Stimulated activated CD4-positive, alpha-beta T cell treated with anti-CD3 and anti-CD28 coated beads, Interleukin-4, amount 100 ng/mL, for 48 hours (primary cell): ENCODE measurements around the gene ATAD3A.
"Not testable (repeated sequence)": the region's sequence is repeated elsewhere in the genome, so short reads cannot be mapped to it uniquely, and the experiment has no call there.

Source experiments
- DNase-seq, 2 donors: peaks; one replicate each; pipeline ENCODE4 v3.0.0-alpha.2; 2020; ENCODE audit warnings: low read depth in 2 of 2

The ATAD3A gene

DNA sequence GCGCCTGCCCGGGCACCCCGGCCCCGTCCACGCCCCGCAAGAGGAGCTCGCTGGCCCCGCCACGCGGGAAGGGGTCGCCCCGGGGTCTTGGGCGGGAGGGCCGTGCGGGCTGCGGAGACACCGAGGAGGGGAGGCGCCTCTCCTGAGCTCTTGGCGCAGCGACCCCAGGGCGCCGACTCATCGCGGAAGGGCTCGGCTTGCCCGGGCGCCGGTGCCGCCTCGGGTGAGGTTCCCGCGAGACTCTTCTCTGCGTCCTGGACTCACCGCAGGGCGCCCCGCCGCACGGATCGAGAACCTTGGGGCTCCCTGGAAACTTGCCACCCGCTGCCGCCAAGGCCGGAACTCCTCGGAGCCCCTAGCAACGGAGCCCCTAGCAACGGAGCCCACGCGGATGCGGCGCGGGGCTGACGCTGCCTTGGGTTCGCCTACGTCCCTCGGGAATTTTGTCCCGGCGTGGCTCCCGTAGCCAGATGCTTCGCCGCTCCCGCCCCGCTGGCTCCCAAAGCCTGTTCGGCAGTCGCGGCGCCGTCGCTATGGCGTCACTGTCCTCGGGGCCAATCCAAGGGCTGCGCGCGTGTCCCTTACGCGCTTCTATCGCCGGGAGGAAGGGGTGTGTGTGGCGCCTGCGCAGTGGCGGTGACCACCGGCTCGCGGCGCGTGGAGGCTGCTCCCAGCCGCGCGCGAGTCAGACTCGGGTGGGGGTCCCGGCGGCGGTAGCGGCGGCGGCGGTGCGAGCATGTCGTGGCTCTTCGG is at the start of gene ATAD3A:
Gene ATAD3A (plus strand): TSS at position 630 of the 753 bp plus-strand sequence. CDS start 107 bp downstream, at position 737.
- DNase-seq = peak; percentile 93 to 97

DNA sequence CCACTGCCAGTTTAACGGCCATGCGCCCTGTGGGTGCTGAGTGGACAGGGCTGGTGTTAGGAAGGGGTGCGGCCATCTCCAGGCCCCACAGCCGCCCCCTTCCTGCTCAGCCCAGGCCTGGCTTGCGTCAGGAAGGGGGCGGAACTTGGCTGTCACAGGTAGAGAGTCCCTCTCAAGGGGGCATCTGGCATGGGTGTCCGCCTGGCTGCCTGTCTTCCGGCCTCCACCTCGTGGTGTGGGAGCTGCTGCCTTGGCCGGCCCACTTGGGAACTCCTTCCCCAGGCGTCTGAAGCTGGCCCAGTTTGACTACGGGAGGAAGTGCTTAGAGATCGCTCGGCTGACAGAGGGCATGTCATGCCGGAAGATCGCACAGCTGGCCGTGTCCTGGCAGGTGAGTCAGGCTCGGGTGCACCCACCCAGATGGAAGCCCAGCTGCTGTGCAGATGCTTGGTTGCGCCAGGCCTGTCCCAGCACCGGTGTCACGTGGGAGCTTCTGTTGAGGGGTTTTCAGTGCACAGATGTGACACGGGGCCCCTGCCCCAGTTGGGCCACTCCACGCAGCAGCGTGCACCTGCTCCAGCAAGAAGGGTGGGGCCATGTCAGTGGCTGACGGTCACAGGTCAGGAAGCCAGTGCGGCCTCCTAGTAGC is 49.5 kb upstream of the ATAD3A start:
- no peak for DNase-seq

DNA sequence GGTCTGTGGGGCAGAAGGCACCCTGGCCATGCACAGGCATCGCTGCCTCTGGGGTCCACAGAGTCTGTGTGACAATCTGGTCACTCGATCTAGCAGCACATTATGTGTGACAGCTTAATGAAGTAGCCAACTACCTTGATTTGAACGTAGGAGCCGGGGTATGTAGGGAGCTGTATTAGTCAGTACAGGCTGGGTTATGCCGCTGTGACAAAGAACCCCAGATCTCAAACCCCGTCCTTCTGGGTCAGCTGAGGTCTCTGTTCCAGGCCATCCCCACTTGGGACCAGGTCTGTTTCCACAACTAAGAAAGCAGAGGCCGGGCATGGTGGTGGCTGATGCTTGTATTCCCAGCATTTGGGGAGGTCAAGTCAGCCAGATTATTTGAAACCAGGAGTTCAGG is 48.6 kb upstream of the ATAD3A start:
- DNase-seq = no peak

DNA sequence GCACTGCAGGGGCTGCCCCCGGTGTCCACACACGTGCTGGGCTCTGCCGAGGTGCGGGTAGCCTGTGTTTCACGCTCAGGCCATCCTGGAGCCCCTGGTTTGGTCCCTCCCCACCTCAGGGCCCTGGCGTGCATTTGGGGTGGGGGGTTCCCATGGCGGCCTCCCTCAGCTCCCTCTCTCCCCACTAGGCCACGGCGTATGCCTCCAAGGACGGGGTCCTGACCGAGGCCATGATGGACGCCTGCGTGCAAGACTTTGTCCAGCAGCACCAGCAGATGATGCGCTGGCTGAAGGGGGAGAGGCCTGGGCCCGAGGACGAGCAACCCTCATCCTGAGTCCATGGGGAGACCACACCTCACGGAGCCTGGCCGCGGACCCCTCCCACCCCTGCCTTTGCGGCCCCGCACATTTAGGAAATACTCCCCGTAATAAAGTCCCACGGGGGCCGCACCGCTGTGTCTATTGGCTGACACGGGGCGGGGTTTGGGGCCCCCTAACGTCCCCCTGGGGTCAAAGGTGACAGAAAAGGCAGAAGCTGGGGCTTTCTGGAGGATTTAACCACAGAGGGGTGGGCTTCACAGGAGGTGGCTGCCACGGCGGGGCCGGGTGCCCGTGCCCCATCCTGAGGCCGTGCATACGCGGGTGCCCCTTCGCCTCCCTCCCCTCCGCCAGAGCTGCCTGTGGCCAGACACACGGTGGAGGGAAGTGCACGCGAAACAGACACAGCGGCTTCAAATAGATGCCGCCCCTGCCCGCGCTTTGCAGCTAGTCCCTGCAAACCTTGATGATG is 43.6 kb upstream of the ATAD3A start:
- not testable (repeated sequence) for DNase-seq

DNA sequence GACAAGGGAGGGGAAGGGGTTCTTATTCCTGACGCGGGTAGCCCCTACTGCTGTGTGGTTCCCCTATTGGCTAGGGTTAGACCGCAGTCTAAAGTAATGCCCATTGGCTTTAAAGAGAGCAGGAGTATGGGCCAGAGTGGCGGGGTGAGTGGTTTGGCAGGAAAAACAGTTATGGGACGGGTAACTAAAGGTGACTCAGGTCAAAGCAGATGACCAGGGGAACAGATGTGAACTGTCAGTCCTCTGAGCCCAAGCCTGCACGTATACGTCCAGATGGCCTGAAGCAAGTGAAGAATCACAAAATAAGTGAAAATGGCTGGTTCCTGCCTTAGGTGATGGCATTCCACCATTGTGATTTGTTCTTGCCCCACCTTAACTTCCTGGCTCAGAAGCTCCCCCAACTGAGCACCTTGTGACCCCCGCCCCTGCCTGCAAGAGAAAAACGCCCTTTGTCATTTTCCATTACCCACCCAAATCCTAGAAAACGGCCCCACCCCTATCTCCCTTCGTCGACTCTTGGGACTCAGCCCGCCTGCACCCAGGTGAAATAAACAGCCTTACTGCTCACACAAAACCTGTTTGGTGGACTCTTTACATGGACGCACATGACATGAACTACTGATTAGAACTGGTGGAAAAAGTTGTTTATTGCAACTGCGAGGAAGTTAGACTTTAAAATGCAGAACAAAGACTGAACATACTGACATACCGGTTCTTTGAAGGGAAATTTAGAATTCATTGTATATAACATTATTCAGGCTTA is 41.2 kb upstream of the ATAD3A start:
- no peak for DNase-seq

DNA sequence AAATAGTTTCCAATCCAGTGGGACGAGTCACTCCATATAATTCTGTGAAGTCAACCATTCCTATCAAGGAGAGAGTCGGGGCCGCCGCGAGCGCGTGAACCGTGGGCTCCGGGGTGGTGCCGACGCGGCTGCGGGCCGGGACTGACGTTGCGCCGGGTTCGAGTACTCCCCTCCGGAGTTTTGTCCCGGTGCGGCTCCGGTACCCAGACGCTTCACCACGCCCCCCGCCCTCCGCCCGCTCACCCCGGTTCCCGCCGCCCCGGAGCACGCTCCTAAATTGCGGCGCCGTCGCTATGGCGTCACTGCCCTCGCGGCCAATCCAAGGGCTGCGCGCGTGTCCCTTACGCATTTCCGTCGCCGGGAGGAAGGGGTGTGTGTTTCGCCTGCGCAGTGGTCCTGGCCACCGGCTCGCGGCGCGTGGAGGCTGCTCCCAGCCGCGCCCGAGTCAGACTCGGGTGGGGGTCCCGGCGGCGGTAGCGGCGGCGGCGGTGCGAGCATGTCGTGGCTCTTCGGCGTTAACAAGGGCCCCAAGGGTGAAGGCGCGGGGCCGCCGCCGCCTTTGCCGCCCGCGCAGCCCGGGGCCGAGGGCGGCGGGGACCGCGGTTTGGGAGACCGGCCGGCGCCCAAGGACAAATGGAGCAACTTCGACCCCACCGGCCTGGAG is 40.4 kb upstream of the ATAD3A start, which contains the start of gene ATAD3B:
Gene ATAD3B (plus strand): TSS at position 377 of the 664 bp plus-strand sequence. CDS start 120 bp downstream, at position 497.
- peak; percentile 94 to 95 for DNase-seq

DNA sequence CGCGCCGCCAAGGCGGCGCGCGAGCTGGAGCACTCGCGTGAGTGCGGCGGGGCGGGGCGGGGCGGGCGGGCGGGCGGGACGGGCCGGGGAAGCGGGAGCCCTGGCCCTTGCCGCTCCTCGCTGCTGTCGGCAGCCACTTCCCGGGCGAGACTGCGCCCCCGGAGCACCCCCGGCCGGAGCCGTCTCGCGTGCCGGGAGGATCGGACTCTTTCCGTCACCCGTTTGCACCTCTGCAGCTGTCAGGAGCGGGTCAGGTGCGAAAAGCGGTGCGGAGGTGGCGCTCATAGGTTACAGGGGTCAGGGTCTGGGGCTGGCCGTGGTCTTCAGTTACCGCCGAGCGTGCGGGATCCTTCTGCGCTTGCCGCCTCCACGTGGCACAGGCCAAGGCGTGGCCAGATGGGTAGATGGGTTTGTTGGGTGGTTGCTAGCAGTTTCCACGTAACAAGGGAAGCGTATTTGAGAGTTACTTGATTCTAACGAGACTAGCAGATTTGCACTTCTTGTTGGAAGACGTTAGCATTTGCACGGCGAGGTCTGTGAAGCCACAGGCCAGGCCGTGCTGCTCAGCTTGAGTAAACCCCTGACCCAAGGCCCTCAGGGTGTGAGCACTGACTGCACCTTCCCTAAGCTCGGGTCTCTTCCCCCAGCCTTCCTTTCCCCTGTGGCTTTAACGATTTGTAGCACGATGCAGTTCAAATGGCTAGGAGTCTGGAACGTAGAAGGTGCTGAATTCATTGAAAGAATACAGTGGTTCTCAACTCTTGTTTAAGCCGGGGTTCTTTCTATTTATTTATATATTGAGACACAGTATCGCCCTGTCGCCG is 39.7 kb upstream of the ATAD3A start:
- not testable (repeated sequence) for DNase-seq

DNA sequence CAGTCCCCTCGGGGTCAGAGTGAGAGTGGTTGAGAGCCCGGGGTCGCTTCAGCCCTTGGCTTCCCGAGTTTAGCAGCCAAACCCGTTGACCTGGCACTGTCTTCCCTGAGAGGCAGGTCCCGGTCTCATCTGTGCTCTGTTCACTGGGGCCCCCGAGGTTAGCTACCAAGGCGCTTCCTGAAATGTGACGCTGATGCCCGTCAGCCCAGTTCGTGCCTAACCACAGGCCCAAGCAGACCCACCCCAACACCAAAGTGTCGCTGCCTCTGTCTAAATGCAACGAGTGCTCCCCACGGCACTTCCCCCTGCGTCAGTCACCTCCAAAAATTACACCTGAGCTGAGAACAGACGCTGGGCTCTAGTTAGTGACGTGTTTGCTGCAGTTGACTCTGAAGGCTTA is 36.0 kb upstream of the ATAD3A start:
- DNase-seq = not testable (repeated sequence)

DNA sequence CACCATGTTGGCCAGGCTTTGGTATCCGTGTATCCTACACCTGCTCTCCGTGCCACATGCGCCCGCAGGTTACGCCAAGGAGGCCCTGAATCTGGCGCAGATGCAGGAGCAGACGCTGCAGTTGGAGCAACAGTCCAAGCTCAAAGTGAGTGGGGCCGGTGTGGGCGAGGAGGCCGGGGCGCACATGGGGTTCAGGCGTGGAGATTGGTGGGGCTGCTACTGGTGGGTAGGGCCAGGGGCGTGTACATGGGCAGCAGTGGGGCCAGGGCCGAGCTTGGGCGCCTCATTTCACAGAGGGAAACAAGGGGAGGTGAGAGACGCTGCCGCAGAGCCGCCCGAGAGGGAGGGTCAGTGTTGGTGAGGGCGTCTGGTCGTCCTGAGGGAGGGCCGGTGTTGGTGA is 34.8 kb upstream of the ATAD3A start:
- no peak for DNase-seq

DNA sequence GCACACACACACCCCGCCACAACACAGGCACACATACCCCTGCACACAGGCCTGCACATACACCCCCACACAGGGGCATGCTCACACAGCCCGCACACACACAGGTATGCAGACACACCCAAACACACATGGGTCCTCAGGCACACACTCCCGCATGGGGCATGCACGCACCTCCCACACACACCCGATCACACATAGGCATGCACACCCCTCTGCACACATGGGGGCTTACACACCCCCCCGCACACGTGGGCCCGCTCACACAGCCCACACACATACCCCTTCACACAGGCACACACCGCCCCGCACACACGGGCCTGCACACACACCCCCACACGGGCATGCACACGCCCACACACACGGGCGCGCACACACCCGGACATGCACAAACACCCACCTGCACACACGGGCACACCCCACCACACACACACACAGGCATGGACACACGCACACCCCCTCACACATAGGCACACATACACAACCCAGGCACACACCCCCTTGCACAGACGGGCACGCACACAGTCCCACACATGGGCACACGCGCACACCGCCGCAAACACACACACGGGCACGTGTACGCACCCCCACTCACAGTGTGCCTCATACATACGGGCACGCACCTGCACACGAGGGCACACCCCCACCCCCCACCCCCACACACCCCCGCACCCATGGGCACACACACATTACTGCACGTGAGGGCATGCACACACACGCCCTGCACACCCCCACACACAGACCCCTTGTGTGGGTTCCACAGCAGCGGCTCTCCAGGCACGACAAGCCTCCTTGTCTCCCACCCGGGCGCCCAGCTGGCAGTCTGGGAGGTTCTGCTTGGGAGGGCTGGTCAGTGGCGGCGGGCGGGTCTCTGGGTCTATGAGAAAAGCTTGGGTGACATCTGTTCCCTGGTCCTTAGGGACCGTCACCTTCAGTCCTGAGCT is 32.1 kb upstream of the ATAD3A start:
- no peak for DNase-seq

DNA sequence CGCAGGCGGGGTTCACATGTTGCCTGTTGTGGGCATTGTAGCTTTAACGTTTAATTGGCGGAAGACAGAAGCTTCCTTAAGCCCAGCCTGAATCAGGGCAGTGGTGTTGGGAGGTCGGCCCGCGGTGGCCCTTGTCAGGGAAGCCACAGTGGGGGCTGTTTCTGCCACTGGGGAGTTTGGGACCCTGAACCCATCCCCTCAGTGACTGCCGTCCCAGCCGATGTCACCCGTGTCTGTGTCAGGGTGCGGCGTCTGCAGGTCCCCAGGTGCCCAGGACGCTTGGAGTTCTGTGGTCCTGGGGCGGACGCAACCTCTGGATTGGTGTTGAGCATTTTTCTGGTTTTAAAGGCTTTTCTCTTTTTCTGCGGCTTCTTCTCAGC is 31.5 kb upstream of the ATAD3A start:
- not testable (repeated sequence) for DNase-seq

DNA sequence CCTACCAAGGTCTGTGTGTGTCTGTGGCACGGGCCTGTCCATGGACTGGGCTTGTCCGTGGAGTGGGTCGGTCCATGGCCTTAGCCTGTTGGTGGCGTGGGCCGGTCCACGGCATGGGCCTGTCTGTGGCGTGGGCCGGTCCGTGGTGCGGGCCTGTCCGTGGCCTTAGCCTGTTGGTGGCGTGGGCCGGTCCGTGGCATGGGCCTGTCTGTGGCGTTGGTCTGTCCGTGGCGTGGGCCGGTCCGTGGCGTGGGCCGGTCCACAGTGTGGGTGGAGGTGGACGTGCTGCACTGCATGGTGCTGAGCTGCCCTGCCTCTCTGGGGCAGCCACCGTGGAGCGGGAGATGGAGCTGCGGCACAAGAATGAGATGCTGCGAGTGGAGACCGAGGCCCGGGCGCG is 30.2 kb upstream of the ATAD3A start:
- not testable (repeated sequence) for DNase-seq

DNA sequence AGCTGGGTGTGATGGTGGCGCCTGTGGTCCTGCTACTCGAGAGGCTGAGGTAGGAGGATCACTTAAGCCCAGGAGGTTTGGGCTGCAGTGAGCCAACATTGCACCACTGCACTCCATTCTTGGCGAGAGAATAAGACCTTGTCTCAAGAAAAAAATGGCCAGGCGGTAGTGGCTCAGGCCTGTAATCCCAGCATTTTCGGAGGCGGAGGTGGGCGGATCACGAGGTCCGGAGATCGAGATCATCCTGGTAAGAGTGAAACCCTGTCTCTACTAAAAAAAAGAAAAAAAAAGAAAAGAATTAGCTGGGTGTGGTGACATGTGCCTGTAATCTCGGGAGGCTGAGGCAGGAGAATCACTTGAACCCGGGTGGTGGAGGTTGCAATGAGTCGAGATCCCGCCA is 29.1 kb upstream of the ATAD3A start:
- DNase-seq = no peak

DNA sequence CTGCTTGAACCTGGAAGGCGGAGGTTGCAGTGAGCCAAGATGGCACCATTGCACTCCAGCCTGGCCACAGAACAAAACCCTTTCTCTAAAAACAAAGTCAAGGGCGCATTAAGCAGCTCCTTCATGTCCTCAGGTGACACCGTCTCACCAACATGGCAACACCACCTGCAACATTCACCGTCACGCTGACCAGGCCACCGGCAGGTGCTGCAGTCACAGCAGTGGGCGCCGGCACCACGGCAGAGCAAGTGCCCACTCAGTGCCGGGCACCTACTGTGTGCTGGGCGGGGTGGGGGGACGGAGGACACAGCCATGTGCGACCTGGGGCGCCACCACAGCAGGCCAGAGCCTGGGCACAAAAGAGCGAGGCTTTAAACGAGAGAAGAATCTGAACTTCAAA is 28.2 kb upstream of the ATAD3A start:
- no peak for DNase-seq

DNA sequence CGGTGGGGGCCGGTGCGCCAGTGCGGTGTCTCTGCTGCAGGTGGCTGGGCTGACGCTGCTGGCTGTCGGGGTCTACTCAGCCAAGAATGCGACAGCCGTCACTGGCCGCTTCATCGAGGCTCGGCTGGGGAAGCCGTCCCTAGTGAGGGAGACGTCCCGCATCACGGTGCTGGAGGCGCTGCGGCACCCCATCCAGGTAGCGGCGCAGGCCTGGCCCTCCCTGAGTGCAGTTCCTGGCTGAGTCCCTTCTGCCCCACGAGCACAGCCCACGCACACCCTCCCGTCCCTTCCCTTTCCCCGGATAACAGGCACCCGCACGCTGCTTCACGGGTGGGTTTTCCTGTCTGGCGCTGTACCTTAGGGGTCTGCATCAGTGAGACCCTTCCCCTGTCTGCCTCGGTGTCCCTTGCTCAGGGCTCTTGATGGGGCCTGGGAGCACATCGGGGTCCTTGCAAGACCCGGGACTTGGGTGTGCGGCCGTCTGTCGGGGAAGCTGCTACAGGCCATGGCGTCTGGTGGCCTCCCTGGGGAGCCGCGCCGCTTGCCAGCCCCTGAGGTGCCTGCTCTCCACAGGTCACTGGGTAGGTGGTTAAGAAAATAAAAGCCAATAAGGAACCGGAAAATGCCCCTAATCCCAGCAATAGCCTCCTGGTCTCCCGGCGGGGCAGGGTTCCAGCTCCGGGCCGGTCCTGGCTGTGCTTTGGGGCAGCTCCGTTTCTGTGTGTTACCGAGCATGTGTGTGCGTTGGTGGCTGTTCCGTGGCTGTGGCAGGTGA is 26.8 kb upstream of the ATAD3A start:
- DNase-seq = not testable (repeated sequence)

DNA sequence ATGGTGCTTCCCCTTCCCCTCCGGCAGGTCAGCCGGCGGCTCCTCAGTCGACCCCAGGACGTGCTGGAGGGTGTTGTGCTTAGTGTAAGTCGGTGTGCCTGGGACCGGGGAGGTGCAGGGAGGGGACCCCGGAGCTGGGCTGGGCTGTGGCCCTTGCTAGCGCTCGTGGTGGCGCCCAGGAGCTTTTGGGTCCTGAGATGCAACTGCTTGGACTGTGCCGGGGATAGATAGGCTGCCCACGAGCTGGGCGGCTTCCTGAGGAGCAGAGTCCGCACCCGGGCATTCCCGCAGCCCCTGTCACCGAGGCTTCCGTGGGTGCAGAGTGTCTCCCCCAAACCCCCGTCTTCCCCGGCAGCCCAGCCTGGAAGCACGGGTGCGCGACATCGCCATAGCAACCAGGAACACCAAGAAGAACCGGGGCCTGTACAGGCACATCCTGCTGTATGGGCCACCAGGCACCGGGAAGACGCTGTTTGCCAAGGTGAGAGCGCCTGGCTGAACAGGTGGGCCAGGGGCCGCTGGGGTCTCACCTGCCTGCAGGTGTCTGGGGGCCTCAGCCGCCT is 26.1 kb upstream of the ATAD3A start:
- not testable (repeated sequence) for DNase-seq

DNA sequence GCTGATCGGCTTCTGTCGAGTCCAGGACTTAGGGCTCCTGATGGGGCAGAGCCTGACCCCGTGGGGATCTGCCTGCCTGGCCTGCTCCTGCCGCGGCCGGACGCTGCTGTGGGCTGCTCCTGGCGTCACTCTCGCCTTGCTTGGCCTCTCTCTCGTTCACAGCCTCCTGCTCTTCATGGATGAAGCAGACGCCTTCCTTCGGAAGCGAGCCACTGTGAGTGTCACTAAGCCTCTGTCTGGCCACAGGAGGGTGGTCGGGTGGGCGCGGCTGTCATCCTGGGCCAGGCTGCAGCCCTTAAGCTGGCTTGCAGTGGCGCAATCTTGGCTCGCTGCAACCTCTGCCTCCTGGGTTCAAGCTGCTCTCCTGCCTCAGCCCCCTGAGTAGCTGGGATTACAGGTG is 24.3 kb upstream of the ATAD3A start:
- no peak for DNase-seq

DNA sequence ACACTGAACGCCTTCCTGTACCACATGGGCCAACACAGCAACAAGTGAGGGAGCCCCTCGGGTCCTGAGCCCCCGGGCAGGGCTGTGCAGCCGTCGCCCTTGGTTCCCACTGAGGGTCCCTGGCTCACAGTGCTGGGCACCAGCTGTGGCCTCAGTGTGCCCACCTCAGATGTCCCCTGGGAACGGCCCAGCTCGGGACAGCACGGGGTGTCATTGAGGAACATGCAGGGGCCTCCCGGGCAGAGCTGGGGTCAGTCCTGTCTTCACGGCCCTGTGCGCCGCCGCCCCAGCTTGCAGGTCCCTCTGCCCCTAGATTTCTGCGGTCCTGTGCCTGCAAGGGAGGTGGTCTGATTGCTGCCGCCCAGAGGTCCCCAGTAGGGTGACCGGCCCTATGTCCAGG is 22.7 kb upstream of the ATAD3A start:
- DNase-seq = no peak
